MM.1S (cell line): Measurements from ENCODE around the gene ARMCX4.

Experiments
- EZH2 ChIP-seq: fragments of 300-600 bp; sonication (generic); optimal IDR thresholded peaks from 2 replicates; pipeline ENCODE3; 2017; ENCODE audit warnings: low read depth, mild to moderate bottlenecking, antibody characterized with exemption, low read length, mixed read lengths
- EZH2phosphoT487 ChIP-seq: fragments of 300-600 bp; sonication (generic); IDR thresholded peaks from 2 replicates; pipeline ENCODE4 v1.6.1; 2018; ENCODE audit warnings: antibody characterized with exemption, low read length
- TF ChIP-seq, protein P1 (sequence below): fragments of 300-600 bp; sonication (generic); IDR thresholded peaks from 2 replicates; pipeline ENCODE4 v1.5.1; 2016; ENCODE audit warnings: antibody characterized with exemption, low read length, mixed read lengths

DNA sequence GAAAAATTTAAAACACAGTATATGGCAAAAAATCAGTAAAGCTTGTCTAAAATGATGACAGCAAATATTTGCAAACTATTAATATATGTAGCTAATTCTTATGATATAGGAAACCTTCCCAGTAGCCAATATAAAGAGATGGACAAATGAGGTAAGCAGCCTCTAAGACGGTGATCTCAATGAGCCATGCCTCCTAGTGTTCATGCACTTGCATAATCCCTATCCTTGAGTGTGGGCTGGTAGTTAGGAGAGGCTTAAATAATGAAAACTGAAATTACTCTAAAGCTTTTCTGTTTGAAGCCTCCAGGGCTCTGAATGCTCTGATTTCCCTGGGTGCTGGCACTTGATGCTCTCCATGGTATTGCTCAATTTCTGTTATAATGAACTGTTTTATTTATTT, 24.6 kb upstream of the ARMCX4 start:
- TF ChIP-seq, protein P1, sequence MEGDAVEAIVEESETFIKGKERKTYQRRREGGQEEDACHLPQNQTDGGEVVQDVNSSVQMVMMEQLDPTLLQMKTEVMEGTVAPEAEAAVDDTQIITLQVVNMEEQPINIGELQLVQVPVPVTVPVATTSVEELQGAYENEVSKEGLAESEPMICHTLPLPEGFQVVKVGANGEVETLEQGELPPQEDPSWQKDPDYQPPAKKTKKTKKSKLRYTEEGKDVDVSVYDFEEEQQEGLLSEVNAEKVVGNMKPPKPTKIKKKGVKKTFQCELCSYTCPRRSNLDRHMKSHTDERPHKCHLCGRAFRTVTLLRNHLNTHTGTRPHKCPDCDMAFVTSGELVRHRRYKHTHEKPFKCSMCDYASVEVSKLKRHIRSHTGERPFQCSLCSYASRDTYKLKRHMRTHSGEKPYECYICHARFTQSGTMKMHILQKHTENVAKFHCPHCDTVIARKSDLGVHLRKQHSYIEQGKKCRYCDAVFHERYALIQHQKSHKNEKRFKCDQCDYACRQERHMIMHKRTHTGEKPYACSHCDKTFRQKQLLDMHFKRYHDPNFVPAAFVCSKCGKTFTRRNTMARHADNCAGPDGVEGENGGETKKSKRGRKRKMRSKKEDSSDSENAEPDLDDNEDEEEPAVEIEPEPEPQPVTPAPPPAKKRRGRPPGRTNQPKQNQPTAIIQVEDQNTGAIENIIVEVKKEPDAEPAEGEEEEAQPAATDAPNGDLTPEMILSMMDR, result no peak
- no peak for TF ChIP-seq EZH2
- TF ChIP-seq EZH2phosphoT487, result no peak
